NCI-H2196 (cell line): ENCODE measurements around the gene SELL.
"Not testable (repeated sequence)": the region's sequence is repeated elsewhere in the genome, so short reads cannot be mapped to it uniquely, and the experiment has no call there.

Source experiments
- DNase-seq: peaks from one replicate; lab custom pipeline; 2025; ENCODE audit not compliant: unreplicated experiment; lab: John Stamatoyannopoulos, UW

The SELL gene

DNA sequence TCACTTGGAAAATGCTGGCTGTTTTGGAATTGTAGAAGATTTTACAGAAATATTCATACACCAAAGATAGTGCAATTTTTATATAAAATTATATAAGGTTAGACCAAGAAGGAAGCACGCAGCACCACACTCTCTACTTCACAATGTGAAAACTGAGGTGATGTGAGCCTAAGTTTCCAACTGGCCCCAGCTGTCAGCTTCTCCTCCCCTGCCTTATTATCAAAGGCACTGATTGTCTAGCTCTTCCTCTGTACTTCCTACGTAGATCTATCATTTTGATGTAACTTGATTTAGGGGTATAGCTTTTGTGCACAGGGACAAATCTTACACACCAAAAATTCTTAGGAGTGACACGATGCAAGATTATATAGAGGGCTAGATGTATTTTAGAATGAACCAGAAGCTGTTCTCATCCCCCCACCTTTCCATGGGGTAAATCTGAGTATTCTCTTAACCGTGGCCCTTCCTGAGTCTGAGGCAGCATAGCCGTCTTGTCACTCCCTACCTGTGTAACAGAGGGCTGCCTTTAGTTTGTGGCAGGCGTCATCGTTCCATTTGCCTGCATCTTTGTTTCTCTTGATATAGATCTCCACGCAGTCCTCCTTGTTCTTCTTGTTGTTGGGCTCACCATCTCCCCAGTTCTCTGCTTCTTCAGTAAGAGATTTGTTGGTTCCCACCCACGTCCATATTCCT, 3.4 kb downstream of the SELL start:
- DNase-seq = no peak

DNA sequence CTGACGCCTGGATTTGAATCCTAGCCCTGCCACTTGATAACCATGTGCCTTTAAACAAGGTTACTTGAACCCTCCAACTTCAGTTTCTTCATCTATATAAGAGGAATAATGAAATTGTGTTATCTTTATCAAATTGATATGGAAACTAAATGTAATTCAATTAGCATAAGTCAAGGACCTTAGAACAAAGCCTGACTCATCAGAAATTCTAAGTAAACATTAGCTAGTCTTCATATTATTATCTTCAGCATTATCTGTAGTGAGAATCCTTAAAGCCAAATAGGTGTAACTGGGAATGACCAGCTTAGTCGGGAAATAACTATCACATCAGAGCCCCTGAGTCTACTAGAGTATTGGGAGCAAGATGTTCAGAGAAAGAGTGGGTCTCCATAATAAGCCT, 6.6 kb downstream of the SELL start:
- DNase-seq = no peak

- DNase-seq = no peak
These were observed 10.0 kb downstream of the SELL start for GRCh38 chr1:169701261-169702005.

DNA sequence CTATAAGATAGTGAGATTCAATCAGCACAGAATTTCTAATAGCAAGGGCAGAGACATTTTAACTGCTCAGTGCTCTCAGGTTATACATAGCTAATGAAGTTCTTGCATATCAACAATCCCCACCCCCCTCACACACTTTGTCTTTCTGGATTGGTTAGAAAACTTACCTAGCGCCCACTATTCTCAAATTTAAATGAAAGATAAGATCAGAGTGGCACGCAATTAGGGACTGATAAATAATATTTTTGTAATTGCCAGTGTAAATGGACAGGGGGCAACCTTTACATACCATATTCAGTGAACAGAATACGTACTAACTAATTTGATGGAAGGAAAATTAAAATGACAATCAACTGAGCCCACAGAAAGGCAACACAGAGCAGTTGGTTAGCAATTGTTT, 11.7 kb downstream of the SELL start:
- no peak for DNase-seq

DNA sequence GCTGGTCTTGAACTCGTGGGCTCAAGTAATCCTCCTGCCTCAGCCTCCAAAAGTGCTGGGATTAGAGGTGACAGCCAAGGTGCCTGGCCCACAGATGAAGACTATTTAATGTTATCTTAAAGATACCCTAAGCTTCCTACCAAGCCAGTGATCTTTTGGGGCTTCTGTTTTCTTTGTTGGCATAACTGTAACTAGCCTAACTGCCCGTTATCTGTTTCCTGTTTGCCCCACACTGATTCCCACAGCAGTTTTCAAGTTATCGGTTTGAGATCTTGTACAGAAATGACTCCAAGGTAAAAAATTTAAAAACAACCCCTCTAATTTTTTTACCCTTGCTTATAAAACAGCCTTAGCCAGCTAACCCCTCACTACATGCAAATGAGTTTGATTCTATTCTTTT, 12.4 kb downstream of the SELL start:
- no peak for DNase-seq

GRCh38 chr1:169697755-169698154, 13.7 kb downstream of the SELL start:
- no peak for DNase-seq

- no peak for DNase-seq
These were observed 14.9 kb downstream of the SELL start for GRCh38 chr1:169696273-169697100.

DNA sequence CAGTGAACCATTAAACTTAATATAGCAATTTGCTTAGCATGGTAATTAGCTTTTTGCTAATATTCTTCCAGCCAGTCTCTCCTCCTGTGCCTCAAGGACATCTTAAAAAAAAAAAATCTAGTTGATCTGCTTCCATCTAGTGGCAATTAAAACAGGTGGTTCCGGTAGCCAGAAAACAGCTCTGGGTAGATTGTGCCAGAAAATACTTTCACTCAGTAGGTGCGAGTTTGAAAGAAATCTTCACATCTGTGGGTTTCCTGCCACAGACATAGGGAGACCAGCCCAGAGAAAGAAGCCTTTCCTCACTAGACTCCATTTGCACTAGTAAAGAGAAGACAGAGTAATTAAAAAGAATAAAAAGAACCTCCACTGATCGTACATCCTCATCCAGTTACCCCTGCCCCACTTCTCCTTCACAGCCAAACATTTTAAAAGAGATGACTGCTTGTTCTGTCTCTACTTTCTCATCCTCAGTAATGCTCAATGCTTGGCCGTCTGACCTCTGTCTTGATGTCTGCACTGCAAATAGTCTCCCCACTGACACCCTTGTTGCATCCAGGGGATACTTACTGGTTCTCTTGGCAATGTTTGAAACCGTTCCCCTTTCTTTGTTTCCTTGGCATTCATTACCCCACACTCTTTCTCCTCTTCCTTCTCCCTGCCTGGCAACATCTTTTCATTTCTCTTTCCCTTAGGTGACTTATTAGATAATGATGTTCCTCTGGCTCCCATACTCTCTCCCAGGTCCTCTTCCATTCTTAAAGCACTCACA, 16.9 kb downstream of the SELL start:
- no peak for DNase-seq

DNA sequence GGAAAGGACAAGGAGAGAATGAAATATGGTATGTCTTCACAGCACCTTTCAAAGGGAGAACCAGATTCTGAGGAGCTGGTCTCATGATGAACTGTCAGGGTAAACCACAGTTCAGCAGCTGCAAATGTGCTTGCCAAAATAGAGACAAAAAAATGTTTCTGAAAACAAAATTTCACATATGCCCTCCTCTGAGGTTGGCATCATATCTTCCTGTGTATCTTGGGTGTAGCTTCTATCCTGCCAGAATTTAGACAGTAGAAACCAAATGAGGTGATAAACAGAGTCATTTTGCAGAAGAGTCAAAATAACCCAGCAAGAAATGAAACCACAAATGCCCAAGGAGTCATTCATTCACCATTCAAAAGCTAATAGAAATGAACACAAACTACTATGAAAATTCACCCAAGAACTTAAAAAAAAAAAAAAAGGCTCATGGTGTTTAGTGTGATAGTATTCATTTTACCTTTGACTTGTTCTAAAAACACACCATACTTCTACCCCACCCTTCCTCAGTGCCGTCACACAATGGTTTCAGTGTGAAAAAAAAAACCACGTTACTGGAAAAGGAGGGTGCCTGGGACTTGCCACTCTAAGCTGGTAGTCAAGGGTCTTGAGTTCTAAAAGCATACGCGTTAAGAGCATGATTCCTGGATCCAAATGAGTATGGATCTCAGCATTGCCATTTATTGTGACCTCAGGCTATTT, 18.5 kb downstream of the SELL start:
- no peak for DNase-seq

DNA sequence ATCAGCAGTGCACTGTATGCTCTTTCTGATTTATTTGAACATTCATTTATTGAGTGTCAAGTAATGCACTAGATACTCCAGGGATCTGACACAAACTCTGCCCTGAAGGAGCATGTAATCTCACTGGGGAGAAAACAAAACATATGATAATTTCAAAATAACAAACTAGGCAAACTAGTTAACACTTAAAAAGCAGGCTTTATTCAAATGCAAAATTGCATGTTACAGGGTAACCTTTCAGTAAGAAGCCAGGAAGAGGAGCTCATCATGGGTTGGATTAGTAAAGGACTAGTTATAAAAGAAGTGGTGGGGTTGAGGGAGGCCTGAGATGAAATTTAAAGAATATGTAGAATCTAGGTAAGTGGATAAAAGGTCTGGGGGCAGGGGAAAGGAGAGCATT, 20.9 kb downstream of the SELL start:
- no peak for DNase-seq

GRCh38 chr1:169689395-169689794, 22.0 kb downstream of the SELL start:
- no peak for DNase-seq

GRCh38 chr1:169688377-169688776, 23.0 kb downstream of the SELL start:
- DNase-seq = not testable (repeated sequence)

- DNase-seq = no peak
These were observed 27.8 kb downstream of the SELL start for GRCh38 chr1:169683661-169684060.

DNA sequence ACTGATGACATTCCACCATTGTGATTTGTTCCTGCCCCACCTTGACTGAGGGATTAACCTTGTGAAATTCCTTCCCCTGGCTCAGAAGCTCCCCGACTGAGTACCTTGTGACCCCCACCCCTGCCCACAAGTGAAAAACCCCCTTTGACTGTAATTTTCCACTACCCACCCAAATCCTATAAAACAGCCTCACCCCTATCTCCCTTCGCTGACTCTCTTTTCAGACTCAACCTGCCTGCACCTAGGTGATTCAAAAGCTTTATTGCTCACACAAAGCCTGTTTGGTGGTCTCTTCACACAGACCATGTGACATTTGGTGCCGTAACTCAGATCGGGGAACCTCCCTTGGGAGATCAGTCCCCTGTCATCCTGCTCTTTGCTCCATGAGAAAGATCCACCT, 28.3 kb downstream of the SELL start:
- not testable (repeated sequence) for DNase-seq

DNA sequence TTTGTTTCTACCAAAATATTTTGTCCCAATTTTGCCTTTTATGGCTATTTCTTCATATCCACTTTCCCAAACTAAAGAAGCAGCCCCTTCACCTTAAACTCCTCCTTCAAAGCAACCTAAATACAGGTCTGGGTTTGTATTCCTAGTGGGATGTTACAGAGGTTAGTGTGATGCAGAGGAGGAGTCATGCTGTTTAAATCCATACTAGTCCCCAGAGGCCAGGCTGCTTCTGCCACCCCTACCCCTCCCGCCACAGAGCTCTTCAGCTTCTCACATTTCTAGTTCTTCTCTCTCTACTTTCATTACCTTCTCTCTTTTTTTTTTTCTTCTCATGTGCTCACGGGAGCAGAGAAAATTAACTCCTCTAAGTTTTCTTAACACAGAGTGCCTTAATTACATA, 29.3 kb downstream of the SELL start:
- no peak for DNase-seq

DNA sequence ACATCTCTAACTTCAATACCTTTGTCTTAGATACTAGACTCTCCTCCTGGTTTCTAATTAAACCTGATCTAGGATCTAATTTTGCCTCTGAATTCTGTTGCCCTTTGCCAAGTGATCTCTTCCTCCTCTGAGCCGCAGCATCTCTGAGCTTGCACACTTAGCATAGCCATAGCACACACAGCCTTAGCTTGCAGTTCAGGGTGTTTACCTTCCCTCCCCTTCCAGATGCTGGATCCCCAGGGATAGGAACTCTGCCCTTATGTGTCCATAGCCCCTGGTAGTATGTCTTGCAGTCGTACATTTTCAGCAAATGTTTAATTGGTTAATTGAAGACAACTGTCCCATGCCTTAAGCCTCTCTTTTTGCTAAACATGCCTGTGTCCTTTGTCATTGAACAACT, 30.3 kb downstream of the SELL start:
- no peak for DNase-seq

DNA sequence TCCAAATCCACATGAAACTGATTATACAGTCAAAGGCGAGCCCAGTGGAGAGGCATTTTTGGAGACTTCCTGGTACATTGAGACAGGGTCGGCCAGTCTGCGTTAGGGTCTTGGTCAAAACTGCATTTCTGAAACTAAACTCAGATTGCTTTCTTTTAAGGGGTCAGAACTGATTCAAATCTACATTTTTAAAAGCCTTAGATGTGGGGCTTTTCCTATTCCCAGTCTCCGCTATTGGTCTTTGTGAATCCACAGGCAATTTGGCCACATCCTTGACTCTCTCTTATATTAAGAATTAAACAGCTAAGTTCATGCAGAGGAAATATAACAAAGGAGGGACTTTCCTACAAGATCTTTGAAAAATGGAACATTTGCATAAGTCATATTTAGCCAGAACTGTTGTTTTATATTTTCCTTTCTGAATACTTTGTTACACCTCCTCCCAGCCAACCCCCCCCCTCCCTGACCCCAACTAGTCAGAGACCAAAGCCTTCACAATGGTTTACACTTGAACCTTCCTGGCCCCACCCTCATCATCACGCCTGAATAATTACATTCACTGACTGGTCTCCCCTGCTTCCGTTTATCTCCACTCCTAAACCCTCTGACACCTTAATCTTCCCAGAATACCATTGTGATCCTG, 30.9 kb downstream of the SELL start:
- no peak for DNase-seq

GRCh38 chr1:169679692-169680091, 31.7 kb downstream of the SELL start:
- no peak for DNase-seq

DNA sequence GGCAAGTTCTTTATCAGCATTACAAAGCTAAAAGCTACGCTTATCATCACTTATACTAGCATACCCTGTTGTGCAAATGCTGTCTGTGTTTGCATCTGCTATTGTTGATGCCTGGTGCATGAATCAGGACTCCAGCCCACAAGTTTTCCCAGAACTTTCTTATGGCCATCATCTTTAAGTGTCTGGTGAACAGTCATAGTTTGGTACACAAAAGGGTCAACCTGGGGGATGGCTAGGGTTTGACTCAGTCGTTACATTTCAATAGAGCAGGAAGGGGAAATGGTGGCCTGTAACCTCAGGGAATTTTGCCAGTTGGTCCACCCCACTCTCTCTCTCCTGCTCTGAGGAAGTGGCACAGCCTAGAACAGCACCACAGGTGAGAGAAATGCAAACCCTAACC, 35.4 kb downstream of the SELL start:
- DNase-seq = no peak

GRCh38 chr1:169670836-169671235, 40.6 kb downstream of the SELL start:
- no peak for DNase-seq
